ENCODE data around the gene KATNB1.

- TF ChIP-seq EZH2phosphoT487 (IDR thresholded peaks at IDR 0.05; ENCODE audit: unreplicated experiment): no peak
- TF ChIP-seq CTCF (conservative IDR thresholded peaks at IDR 0.05; ENCODE audit: low read depth in 2 of 2): no peak
- no peak for TF ChIP-seq EZH2 (IDR thresholded peaks at IDR 0.05; ENCODE audit: low read depth, unreplicated experiment)
- TF ChIP-seq REST (IDR thresholded peaks at IDR 0.05; ENCODE audit: unreplicated experiment): no peak
- no peak for TF ChIP-seq CREB1 (CRISPR knock-in tag; IDR thresholded peaks at IDR 0.05; ENCODE audit: low read depth)
- no peak for TF ChIP-seq POLR2AphosphoS5 (IDR thresholded peaks at IDR 0.05; ENCODE audit: low read depth)
- no peak for TF ChIP-seq ZNF331 (CRISPR knock-in tag; IDR thresholded peaks at IDR 0.05; ENCODE audit: low read depth)
These were observed 7.9 kb downstream of the KATNB1 start for GRCh38 chr16:57743458-57743857.

Measured in GM23338 (cell line).